Measurements from ENCODE around the gene CPAMD8. TPM values are rescaled to one million over a fixed set of nuclear protein-coding genes. Genes with fewer than 3 reads are reported as not detected.

The CPAMD8 gene
- total and polyA plus RNA-seq, 2 of the 8 experiments (the other 6 are each of a cell fraction or from before 2014, with no cell fraction given) = 6.1 to 9.2 TPM

DNA sequence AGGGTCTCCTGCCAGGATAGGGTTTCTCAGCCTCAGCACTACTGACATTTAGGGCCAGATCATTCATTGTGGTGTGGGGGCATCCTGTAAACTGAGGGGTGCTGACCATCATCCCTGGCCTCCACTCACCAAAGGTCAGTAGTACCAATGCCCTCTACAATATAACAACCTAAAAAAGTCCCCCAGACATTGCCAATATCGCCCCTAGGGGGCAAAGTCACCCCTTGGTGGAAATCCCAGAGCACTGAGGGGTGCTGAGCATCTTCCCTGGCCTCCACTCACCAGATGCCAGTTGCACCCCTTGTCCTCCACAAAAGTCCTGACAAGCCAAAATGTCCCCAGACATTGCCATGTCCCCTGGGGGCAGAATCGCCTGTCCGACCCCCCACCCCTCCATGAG lies 21.6 kb downstream of the CPAMD8 start:
- Histone ChIP-seq H4K8ac (ENCODE audit: extremely low read depth, insufficient read depth, low read length) (no peak overlapping the region), H3K14ac (ENCODE audit: insufficient read length) (no peak overlapping the region), H3K9ac (replicated peaks in 1 of 4; ENCODE audit: extremely low read depth in 1 of 4, low read depth in 3 of 4, low read length in 3 of 4) (no peak overlapping the region), H4K5ac (ENCODE audit: insufficient read length, low read depth, low read length) (no peak overlapping the region), H2AFZ (ENCODE audit: low read length) (no peak overlapping the region), H2BK5ac (ENCODE audit: low read depth, low read length) (no peak overlapping the region), H2BK120ac (replicated peaks; ENCODE audit: low read depth, low read length) (no peak overlapping the region), H3K23ac (ENCODE audit: insufficient read length) (no peak overlapping the region), H4K20me1 (replicated peaks in 1 of 2; ENCODE audit: control insufficient read depth in 1 of 2, insufficient read depth in 2 of 2, low read length in 2 of 2) (peaks cover 0 to 2% of the 10 kb centered on the region in 2 experiments), H3K36me3 (ENCODE audit: control insufficient read depth in 2 of 4, insufficient read depth in 4 of 4, low read length in 3 of 4) (no peaks in the 10 kb centered on the region), H3K79me2 (ENCODE audit: control insufficient read depth in 1 of 2, insufficient read depth in 2 of 2, low read length in 2 of 2) (no peaks in the 10 kb centered on the region), H3K18ac (ENCODE audit: extremely low read depth, low read length) (no peak overlapping the region), H3K4me2 (ENCODE audit: insufficient read depth in 1 of 2, low read depth in 2 of 2, low read length in 2 of 2) (no peak overlapping the region), H4K91ac (replicated peaks; ENCODE audit: insufficient read length, low read length) (no peak overlapping the region), H2AK5ac (ENCODE audit: low read depth, low read length) (no peak overlapping the region), H2BK15ac (ENCODE audit: low read length) (no peak overlapping the region), H3K23me2 (ENCODE audit: low read depth, low read length) (no peaks in the 10 kb centered on the region; the same call in 1 of the 2 replicates), H2BK12ac (ENCODE audit: low read depth, low read length) (no peak overlapping the region), H3K4ac (replicated peaks; ENCODE audit: insufficient read length, low read depth, low read length) (no peak overlapping the region), H3K9me3 (ENCODE audit: insufficient read depth in 2 of 2, low read depth in 1 of 2, low read length in 1 of 2) (no peaks in the 10 kb centered on the region), H3K4me1 (replicated peaks in 1 of 4; ENCODE audit: control insufficient read depth in 3 of 4, insufficient read depth in 4 of 4, low read length in 3 of 4) (peaks cover 0 to 10% (median 0%) of the 10 kb centered on the region in 4 experiments; a peak in 2 of 7 replicates), H3K56ac (replicated peaks; ENCODE audit: insufficient read length, low read depth, low read length) (no peak overlapping the region), H3K79me1 (ENCODE audit: low read depth, low read length) (no peaks in the 10 kb centered on the region), H3K27me3 (replicated peaks in 1 of 4; ENCODE audit: control insufficient read depth in 3 of 4, extremely low read depth in 1 of 4, insufficient read depth in 3 of 4, low read length in 3 of 4) (no peaks in the 10 kb centered on the region), H2BK20ac (ENCODE audit: low read length) (no peak overlapping the region), H3K27ac (ENCODE audit: low read depth, low read length) (no peak overlapping the region), H3K4me3 (ENCODE audit: extremely low read depth in 1 of 4, insufficient read depth in 2 of 4, low read depth in 3 of 4, low read length in 4 of 4) (no peak overlapping the region)
- no peak for FAIRE-seq
- DNase-seq (ENCODE audit: low read depth in 1 of 2, low spot score in 2 of 2) = no peak
- 72% methylated on average over 3 of the region's 3 CpGs; no CpG with 5 or more reads in 1 of the 2 experiments for WGBS, 2 experiments (ENCODE audit: extremely low coverage in 1 of 2, insufficient coverage in 1 of 2, insufficient read length in 1 of 2, insufficient replicate concordance in 2 of 2, low coverage in 1 of 2, low lambda C conversion rate in 2 of 2, missing lambda C conversion rate in 1 of 2)
- ChIA-PET CTCF (ENCODE audit: partially characterized antibody) (interaction anchor here (0.5 to 2.8 kb wide), 6 partner anchors 12 to 195 kb away, joined by 3 to 8 read pairs (median 3); no protein-coding TSS in a partner anchor), POLR2A (ENCODE audit: partially characterized antibody) (no interaction called here)
- TF ChIP-seq CREB1 (IDR thresholded peaks at IDR 0.05) = no peak
- no peak for TF ChIP-seq BRCA1 (IDR thresholded peaks at IDR 0.05; ENCODE audit: low read depth, low read length)
- TF ChIP-seq POLR2A (IDR thresholded peaks at IDR 0.05; ENCODE audit: control extremely low read depth in 1 of 2, low read depth in 2 of 2, low read length in 2 of 2) = no peak
- no peak for TF ChIP-seq SP4 (IDR thresholded peaks at IDR 0.05; ENCODE audit: low read length)
- TF ChIP-seq RAD21 (IDR thresholded peaks at IDR 0.05 in 1 of 2, conservative IDR thresholded peaks at IDR 0.05 in 1 of 2; ENCODE audit: low read depth in 2 of 2, low read length in 2 of 2) = peak; percentile 47 to 62
- TF ChIP-seq, protein P1, sequence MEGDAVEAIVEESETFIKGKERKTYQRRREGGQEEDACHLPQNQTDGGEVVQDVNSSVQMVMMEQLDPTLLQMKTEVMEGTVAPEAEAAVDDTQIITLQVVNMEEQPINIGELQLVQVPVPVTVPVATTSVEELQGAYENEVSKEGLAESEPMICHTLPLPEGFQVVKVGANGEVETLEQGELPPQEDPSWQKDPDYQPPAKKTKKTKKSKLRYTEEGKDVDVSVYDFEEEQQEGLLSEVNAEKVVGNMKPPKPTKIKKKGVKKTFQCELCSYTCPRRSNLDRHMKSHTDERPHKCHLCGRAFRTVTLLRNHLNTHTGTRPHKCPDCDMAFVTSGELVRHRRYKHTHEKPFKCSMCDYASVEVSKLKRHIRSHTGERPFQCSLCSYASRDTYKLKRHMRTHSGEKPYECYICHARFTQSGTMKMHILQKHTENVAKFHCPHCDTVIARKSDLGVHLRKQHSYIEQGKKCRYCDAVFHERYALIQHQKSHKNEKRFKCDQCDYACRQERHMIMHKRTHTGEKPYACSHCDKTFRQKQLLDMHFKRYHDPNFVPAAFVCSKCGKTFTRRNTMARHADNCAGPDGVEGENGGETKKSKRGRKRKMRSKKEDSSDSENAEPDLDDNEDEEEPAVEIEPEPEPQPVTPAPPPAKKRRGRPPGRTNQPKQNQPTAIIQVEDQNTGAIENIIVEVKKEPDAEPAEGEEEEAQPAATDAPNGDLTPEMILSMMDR (IDR thresholded peaks at IDR 0.05; ENCODE audit: control extremely low read depth in 1 of 3, insufficient read depth in 1 of 3, low read depth in 1 of 3, low read length in 3 of 3) = peak; percentile 23 to 52 (median 38)

All from H1 (cell line).